CD4-positive, alpha-beta T cell treated with Interleukin-4 for 4 hours (primary cell): ENCODE data around the gene PCDH15.

Source experiments
- DNase-seq: peaks from one replicate; pipeline ENCODE4 v3.0.0-alpha.2; 2020

Gene PCDH15

GRCh38 chr10:54108961-54109360 is 692.1 kb downstream of the PCDH15 start:
- DNase-seq, result no peak

- DNase-seq, result no peak
Measured at GRCh38 chr10:54096892-54097291, 704.1 kb downstream of the PCDH15 start.

GRCh38 chr10:54094321-54094720 is 706.7 kb downstream of the PCDH15 start:
- DNase-seq, result no peak

GRCh38 chr10:54091237-54091636 is 709.8 kb downstream of the PCDH15 start:
- no peak for DNase-seq

- DNase-seq, result no peak
Measured at GRCh38 chr10:54081950-54082349, 719.1 kb downstream of the PCDH15 start.

- DNase-seq, result no peak
Measured at GRCh38 chr10:54067361-54067760, 733.7 kb downstream of the PCDH15 start.

- no peak for DNase-seq
Measured at GRCh38 chr10:54066646-54067045, 734.4 kb downstream of the PCDH15 start.

- no peak for DNase-seq
Measured at GRCh38 chr10:54065106-54065505, 735.9 kb downstream of the PCDH15 start.

- DNase-seq, result no peak
Measured at GRCh38 chr10:54064215-54064614, 736.8 kb downstream of the PCDH15 start.

GRCh38 chr10:54063514-54063913 is 737.5 kb downstream of the PCDH15 start:
- no peak for DNase-seq

GRCh38 chr10:54060572-54060971 is 740.5 kb downstream of the PCDH15 start:
- DNase-seq, result no peak

- DNase-seq, result no peak
Measured at GRCh38 chr10:54057357-54057756, 743.7 kb downstream of the PCDH15 start.

- no peak for DNase-seq
Measured at GRCh38 chr10:54026340-54026739, 774.7 kb downstream of the PCDH15 start.

GRCh38 chr10:54011117-54011516 is 789.9 kb downstream of the PCDH15 start:
- no peak for DNase-seq

- DNase-seq, result no peak
Measured at GRCh38 chr10:54010337-54010933, 790.6 kb downstream of the PCDH15 start.

- no peak for DNase-seq
Measured at GRCh38 chr10:54009672-54010071, 791.4 kb downstream of the PCDH15 start.

- no peak for DNase-seq
Measured at GRCh38 chr10:54002077-54002476, 799.0 kb downstream of the PCDH15 start.

- no peak for DNase-seq
Measured at GRCh38 chr10:53997953-53998352, 803.1 kb downstream of the PCDH15 start.

GRCh38 chr10:53990799-53991238 is 810.2 kb downstream of the PCDH15 start:
- no peak for DNase-seq

GRCh38 chr10:53983431-53983830 is 817.6 kb downstream of the PCDH15 start:
- DNase-seq, result no peak

- DNase-seq, result no peak
Measured at GRCh38 chr10:53980210-53980609, 820.8 kb downstream of the PCDH15 start.

GRCh38 chr10:53978301-53978700 is 822.7 kb downstream of the PCDH15 start:
- DNase-seq, result no peak

- DNase-seq, result no peak
Measured at GRCh38 chr10:53977267-53977666, 823.8 kb downstream of the PCDH15 start.

- DNase-seq, result no peak
Measured at GRCh38 chr10:53957401-53957800, 843.6 kb downstream of the PCDH15 start.

GRCh38 chr10:53955091-53955490 is 845.9 kb downstream of the PCDH15 start:
- DNase-seq, result no peak
